Glutamatergic neuron (in vitro differentiated cells): ENCODE data around the gene MXRA8. TPM values are rescaled to one million over a fixed set of nuclear protein-coding genes. Genes with fewer than 3 reads are reported as not detected.
A peak's percentile ranks its signal among the peaks of the same experiment; 100 is the strongest.

ENCODE experiments used
- DNase-seq: peaks from one replicate; pipeline ENCODE4 v3.0.0; 2022
- H3K27ac Mint-ChIP-seq: one replicate; pipeline ENCODE4 v1.8.0; 2020; ENCODE audit warnings: mild to moderate bottlenecking, mixed read lengths, inconsistent platforms; ENCODE audit not compliant: unreplicated experiment
- H3K27me3 Mint-ChIP-seq: one replicate; pipeline ENCODE4 v1.8.0; 2020; ENCODE audit warnings: mild to moderate bottlenecking, moderate library complexity, mixed read lengths, inconsistent platforms; ENCODE audit not compliant: unreplicated experiment
- H3K36me3 Mint-ChIP-seq: one replicate; pipeline ENCODE4 v1.8.0; 2020; ENCODE audit warnings: mild to moderate bottlenecking, mixed read lengths, inconsistent platforms; ENCODE audit not compliant: unreplicated experiment
- H3K4me1 Mint-ChIP-seq: one replicate; pipeline ENCODE4 v1.8.0; 2020; ENCODE audit warnings: mild to moderate bottlenecking, low read depth, mixed read lengths, inconsistent platforms; ENCODE audit not compliant: unreplicated experiment
- H3K4me3 Mint-ChIP-seq: one replicate; pipeline ENCODE4 v1.8.0; 2020; ENCODE audit warnings: mild to moderate bottlenecking, mixed read lengths, inconsistent platforms; ENCODE audit not compliant: unreplicated experiment
- H3K9me3 Mint-ChIP-seq: one replicate; pipeline ENCODE4 v1.8.0; 2020; ENCODE audit warnings: mild to moderate bottlenecking, moderate library complexity, mixed read lengths, inconsistent platforms; ENCODE audit not compliant: unreplicated experiment
- microRNA-seq: library from miRNA; unstranded; fragments of <30 nt; microRNA quantifications from one replicate; pipeline ENCODE4, GENCODE V29; 2020; ENCODE audit not compliant: unreplicated experiment
- total RNA-seq: library from RNA; stranded (reverse); fragmentation: NEBNext Ultra II Directional; extraction: Animal tissue kit (Norgen Biotek cat#: 25700); gene quantifications from one replicate; pipeline ENCODE4 v1.2.1, GENCODE V29; 2021; ENCODE audit not compliant: unreplicated experiment
- TF ChIP-seq, protein P1 (sequence below): fragments of 200-600 bp; sonication (generic); IDR thresholded peaks from one replicate; pipeline ENCODE4 v1.5.0; 2021; ENCODE audit not compliant: partially characterized antibody, unreplicated experiment

The MXRA8 gene
- total RNA-seq, 1 donor from 2014 or later = 7.7 TPM

DNA sequence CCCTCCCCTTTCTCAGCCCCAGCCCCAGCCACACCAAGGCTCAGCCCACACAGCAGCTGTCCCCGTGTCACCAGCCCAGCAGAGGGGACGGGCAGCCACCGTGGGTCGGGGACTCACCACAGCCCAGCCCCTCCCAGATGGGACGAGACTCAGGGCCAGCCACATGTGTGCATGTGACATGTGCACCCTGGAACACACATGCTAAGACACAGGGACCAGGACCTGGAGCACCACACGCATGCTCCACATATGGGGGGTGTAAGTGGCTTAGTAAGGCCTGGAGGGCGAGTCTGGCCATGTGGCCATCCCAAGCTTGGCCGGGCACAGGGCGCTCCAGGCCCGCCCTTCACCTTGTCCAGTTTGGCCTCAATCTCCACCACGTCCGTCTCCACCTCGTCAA, 54.6 kb downstream of the MXRA8 start:
- no peaks in the 10 kb centered on the region for H3K36me3 Mint-ChIP-seq
- peaks cover 6% of the 10 kb centered on the region for H3K4me1 Mint-ChIP-seq
- peak overlapping the region; percentile 84 for H3K27ac Mint-ChIP-seq
- DNase-seq = no peak
- TF ChIP-seq, protein P1, sequence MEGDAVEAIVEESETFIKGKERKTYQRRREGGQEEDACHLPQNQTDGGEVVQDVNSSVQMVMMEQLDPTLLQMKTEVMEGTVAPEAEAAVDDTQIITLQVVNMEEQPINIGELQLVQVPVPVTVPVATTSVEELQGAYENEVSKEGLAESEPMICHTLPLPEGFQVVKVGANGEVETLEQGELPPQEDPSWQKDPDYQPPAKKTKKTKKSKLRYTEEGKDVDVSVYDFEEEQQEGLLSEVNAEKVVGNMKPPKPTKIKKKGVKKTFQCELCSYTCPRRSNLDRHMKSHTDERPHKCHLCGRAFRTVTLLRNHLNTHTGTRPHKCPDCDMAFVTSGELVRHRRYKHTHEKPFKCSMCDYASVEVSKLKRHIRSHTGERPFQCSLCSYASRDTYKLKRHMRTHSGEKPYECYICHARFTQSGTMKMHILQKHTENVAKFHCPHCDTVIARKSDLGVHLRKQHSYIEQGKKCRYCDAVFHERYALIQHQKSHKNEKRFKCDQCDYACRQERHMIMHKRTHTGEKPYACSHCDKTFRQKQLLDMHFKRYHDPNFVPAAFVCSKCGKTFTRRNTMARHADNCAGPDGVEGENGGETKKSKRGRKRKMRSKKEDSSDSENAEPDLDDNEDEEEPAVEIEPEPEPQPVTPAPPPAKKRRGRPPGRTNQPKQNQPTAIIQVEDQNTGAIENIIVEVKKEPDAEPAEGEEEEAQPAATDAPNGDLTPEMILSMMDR = no peak
- peaks cover 39% of the 10 kb centered on the region for H3K27me3 Mint-ChIP-seq
- peak overlapping the region; percentile 77 for H3K4me3 Mint-ChIP-seq
- H3K9me3 Mint-ChIP-seq = peaks cover 27% of the 10 kb centered on the region

DNA sequence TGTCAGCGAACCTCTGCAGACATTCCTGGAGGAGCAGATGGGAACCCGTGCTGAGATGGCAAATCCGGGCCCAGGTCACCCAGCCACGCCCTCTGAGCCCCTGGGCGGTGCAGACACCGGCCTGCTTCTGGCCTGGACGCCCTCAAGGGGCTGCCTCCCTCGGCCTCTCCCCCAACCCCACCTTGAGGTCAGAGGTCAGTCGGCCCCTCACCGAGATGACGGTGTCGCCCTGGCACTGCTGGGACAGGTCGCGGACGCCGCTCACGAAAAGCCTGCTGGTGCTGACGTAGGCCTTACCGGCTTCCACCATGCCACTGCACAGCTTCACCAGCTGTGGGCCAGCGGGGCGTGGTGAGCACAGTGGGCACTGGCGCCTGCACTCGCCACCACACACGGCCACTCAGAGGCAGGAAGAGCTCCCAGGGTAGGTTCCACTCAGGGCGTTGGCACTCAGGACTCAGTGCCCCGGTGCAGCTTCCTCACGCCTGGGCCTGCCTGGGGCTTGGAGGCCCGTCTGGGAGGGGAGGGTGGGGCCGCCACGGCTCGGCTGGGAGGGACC, 55.3 kb downstream of the MXRA8 start:
- Mint-ChIP-seq H3K27ac (peak overlapping the region; percentile 86), H3K36me3 (no peaks in the 10 kb centered on the region), H3K4me1 (peaks cover 6% of the 10 kb centered on the region), H3K27me3 (peaks cover 42% of the 10 kb centered on the region), H3K4me3 (peak overlapping the region; percentile 70), H3K9me3 (peaks cover 30% of the 10 kb centered on the region)
- TF ChIP-seq, protein P1 = no peak
- peak; percentile 57 for DNase-seq

Small RNA genes within 50 kb of the gene (microRNA-seq; reads per million reads assigned to microRNA genes)
- gene MIR6727 (2.8 reads per million, percentile 20 among the genes with 10 or more reads in this experiment), gene MIR6808 (4.5 reads per million, percentile 30 among the genes with 10 or more reads in this experiment)

Other genes starting within 250 kb of the MXRA8 start
- 24.5 TPM for gene C1orf159, start 242.5 kb downstream of the MXRA8 start, total RNA-seq
- gene TTLL10, start 184.7 kb downstream of the MXRA8 start, total RNA-seq = not detected
- gene TNFRSF18, start 152.0 kb downstream of the MXRA8 start, total RNA-seq = 3.0 TPM
- 0.29 TPM for gene TNFRSF4, start 144.4 kb downstream of the MXRA8 start, total RNA-seq
- gene SDF4, start 126.6 kb downstream of the MXRA8 start, total RNA-seq = 89.2 TPM
- gene B3GALT6, start 126.3 kb downstream of the MXRA8 start, total RNA-seq = 30.0 TPM
- 9.1 TPM for gene C1QTNF12, start 111.8 kb downstream of the MXRA8 start, total RNA-seq
- gene UBE2J2, start 84.7 kb downstream of the MXRA8 start, total RNA-seq = 88.1 TPM
- gene SCNN1D, start 78.1 kb downstream of the MXRA8 start, total RNA-seq = 8.4 TPM
- gene ACAP3, start 50.6 kb downstream of the MXRA8 start, total RNA-seq = 1,099 TPM
- gene PUSL1, start 50.0 kb downstream of the MXRA8 start, total RNA-seq = 45.5 TPM
- 147 TPM for gene INTS11, start 33.9 kb downstream of the MXRA8 start, total RNA-seq
- 18.7 TPM for gene CPTP, start 33.8 kb downstream of the MXRA8 start, total RNA-seq
- 1.3 TPM for gene TAS1R3, start 27.3 kb downstream of the MXRA8 start, total RNA-seq
- gene DVL1, start 9.1 kb downstream of the MXRA8 start, total RNA-seq = 124 TPM
- gene AURKAIP1, start 16.7 kb upstream of the MXRA8 start, total RNA-seq = 130 TPM
- 394 TPM for gene CCNL2, start 40.8 kb upstream of the MXRA8 start, total RNA-seq
- gene MRPL20, start 48.7 kb upstream of the MXRA8 start, total RNA-seq = 98.6 TPM
- gene ANKRD65, start 62.7 kb upstream of the MXRA8 start, total RNA-seq = 38.4 TPM
- gene VWA1, start 77.1 kb upstream of the MXRA8 start, total RNA-seq = 56.9 TPM
- gene ATAD3C, start 91.1 kb upstream of the MXRA8 start, total RNA-seq = 10.2 TPM
- gene ATAD3B, start 113.2 kb upstream of the MXRA8 start, total RNA-seq = 34.9 TPM
- 32.1 TPM for gene ATAD3A, start 153.6 kb upstream of the MXRA8 start, total RNA-seq
- 24.4 TPM for gene TMEM240, start 182.1 kb upstream of the MXRA8 start, total RNA-seq
- gene SSU72, start 216.3 kb upstream of the MXRA8 start, total RNA-seq = 123 TPM
- 11.9 TPM for gene FNDC10, start 241.6 kb upstream of the MXRA8 start, total RNA-seq